ES-I3 (cell line): ENCODE measurements around the gene IL36B.

ENCODE experiments used
- H3K36me3 ChIP-seq: 2 replicates; pipeline ENCODE4 v1.6.1; 2013; ENCODE audit warnings: mild to moderate bottlenecking, low read length, control low read depth, moderate library complexity; ENCODE audit not compliant: insufficient read depth
- H3K4me1 ChIP-seq: 2 replicates; pipeline ENCODE4 v1.6.1; 2013; ENCODE audit warnings: mild to moderate bottlenecking, control low read depth, low read length; ENCODE audit not compliant: insufficient read depth
- H3K9ac ChIP-seq: 2 replicates; pipeline ENCODE4 v1.6.1; 2013; ENCODE audit warnings: low read depth, mild to moderate bottlenecking, low read length, moderate library complexity
- H3K9me3 ChIP-seq: 2 replicates; pipeline ENCODE4 v1.6.1; 2013; ENCODE audit warnings: mild to moderate bottlenecking, low read length, moderate library complexity; ENCODE audit not compliant: control insufficient read depth, insufficient read depth

The IL36B gene

GRCh38 chr2:113054066-113054465 is 1.4 kb upstream of the IL36B start:
- Histone ChIP-seq H3K9ac (no peak overlapping the region), H3K36me3 (no peaks in the 10 kb centered on the region), H3K4me1 (no peaks in the 10 kb centered on the region), H3K9me3 (peaks cover 7% of the 10 kb centered on the region)

DNA sequence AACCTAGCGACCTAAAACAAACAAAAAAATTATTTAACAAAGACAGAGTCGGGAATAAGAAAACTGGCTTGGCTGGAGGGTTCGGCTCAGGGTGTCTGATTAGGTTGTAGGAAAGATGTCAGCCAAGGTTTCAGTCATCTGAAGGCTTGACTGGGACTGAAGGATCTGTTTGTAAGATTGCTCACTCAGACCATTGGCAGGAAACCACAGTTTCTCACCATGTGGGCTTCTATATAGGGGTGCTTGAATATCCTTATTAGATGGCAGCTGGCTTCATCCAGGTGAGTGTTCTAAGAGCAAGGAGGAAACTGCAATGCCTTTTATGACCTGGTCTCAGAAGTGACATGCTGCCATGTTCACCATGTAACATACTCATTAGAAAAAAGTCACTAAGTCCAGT is 999 bp upstream of the IL36B start:
- H3K9me3 ChIP-seq = peaks cover 7% of the 10 kb centered on the region
- no peaks in the 10 kb centered on the region for H3K4me1 ChIP-seq

GRCh38 chr2:113050921-113051895 is 1.5 kb downstream of the IL36B start:
- H3K9me3 ChIP-seq = peaks cover 5% of the 10 kb centered on the region
- no peak overlapping the region for H3K9ac ChIP-seq
- no peaks in the 10 kb centered on the region for H3K36me3 ChIP-seq
- no peaks in the 10 kb centered on the region for H3K4me1 ChIP-seq

More for the DNA sequence above, 999 bp upstream of the IL36B start:
- Histone ChIP-seq H3K36me3 (no peaks in the 10 kb centered on the region), H3K9ac (no peak overlapping the region)

GRCh38 chr2:113046465-113046864 is 6.2 kb downstream of the IL36B start:
- Histone ChIP-seq H3K4me1 (no peaks in the 10 kb centered on the region), H3K9me3 (no peaks in the 10 kb centered on the region; the same call in 1 of the 2 replicates), H3K9ac (no peak overlapping the region), H3K36me3 (no peaks in the 10 kb centered on the region)

DNA sequence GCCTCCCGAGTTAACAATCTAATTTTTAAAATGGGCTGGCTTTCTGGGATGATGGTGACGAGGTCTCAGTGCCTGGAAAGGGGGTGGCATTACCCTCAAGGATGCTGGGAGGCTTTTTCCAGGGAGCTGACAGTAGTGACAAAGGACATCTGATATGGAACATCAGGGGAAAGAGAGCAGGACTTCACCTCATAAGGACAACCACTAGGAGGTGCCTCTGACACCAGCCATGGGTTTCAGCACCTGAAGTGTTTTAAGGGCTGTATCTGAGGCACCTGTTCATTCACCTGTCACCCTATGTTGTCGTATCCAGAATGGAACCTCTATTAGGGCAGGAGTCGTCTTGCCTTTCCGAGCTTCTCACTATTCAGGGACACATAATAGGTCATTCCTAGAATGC is 10.8 kb downstream of the IL36B start:
- Histone ChIP-seq H3K9ac (no peak overlapping the region), H3K9me3 (no peaks in the 10 kb centered on the region), H3K36me3 (no peaks in the 10 kb centered on the region), H3K4me1 (no peaks in the 10 kb centered on the region)

GRCh38 chr2:113039719-113040118 is 12.9 kb downstream of the IL36B start:
- Histone ChIP-seq H3K9me3 (no peaks in the 10 kb centered on the region), H3K4me1 (no peaks in the 10 kb centered on the region), H3K9ac (no peak overlapping the region), H3K36me3 (no peaks in the 10 kb centered on the region)

GRCh38 chr2:113039158-113039557 is 13.5 kb downstream of the IL36B start:
- no peaks in the 10 kb centered on the region for H3K9me3 ChIP-seq
- H3K9ac ChIP-seq = no peak overlapping the region
- no peaks in the 10 kb centered on the region for H3K36me3 ChIP-seq
- H3K4me1 ChIP-seq = no peaks in the 10 kb centered on the region

GRCh38 chr2:113038291-113038690 is 14.4 kb downstream of the IL36B start:
- Histone ChIP-seq H3K9ac (no peak overlapping the region), H3K4me1 (no peaks in the 10 kb centered on the region), H3K36me3 (no peaks in the 10 kb centered on the region)

DNA sequence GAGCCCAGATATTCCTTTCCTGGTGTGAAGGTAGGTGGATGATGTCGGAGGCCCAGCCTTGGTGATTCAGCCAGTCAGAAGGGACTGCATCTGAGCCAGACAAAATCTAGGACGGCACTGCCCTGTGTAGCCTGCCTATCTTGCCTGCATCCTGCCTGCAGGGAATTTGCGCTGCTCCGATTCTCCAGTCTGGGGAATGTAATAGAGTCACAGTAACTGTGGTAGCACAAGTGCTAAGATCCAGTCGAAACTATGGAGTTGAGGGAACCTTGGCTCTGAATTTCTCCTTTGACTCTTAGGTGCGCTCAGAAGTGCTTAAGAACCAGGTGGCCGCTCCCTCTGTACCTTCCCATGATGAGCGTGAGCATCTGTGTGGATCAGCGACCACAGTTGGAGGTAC is 15.9 kb downstream of the IL36B start:
- no peaks in the 10 kb centered on the region for H3K4me1 ChIP-seq
- H3K9ac ChIP-seq = no peak overlapping the region
- no peaks in the 10 kb centered on the region for H3K9me3 ChIP-seq
- H3K36me3 ChIP-seq = no peaks in the 10 kb centered on the region

More at GRCh38 chr2:113038291-113038690, 14.4 kb downstream of the IL36B start:
- H3K9me3 ChIP-seq = no peaks in the 10 kb centered on the region

- H3K36me3 ChIP-seq = no peaks in the 10 kb centered on the region
- no peaks in the 10 kb centered on the region for H3K4me1 ChIP-seq
- H3K9me3 ChIP-seq = no peaks in the 10 kb centered on the region
- H3K9ac ChIP-seq = no peak overlapping the region
These were observed 18.7 kb downstream of the IL36B start for GRCh38 chr2:113034016-113034415.

DNA sequence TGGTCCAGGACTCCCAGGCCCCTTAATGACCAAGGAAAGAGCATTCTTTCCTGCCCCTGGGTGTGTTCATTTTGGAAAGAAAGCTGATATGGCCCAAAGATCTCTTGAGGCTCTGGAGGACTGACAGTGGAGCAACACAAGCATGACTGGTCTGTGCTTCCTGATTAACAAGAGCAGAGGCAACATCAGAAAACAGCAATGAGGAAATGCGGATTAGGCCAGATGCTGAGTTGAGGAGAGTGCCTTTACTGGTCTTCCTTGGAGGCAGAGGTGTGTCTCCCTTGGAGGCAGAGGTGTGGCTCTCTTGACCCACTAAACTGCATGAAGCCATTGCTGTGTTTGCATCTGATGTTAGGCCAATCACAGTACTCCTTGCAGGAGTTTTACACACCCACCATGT is 19.9 kb downstream of the IL36B start:
- H3K4me1 ChIP-seq = no peaks in the 10 kb centered on the region; the same call in 1 of the 2 replicates
- H3K9me3 ChIP-seq = no peaks in the 10 kb centered on the region
- no peak overlapping the region for H3K9ac ChIP-seq
- H3K36me3 ChIP-seq = no peaks in the 10 kb centered on the region

DNA sequence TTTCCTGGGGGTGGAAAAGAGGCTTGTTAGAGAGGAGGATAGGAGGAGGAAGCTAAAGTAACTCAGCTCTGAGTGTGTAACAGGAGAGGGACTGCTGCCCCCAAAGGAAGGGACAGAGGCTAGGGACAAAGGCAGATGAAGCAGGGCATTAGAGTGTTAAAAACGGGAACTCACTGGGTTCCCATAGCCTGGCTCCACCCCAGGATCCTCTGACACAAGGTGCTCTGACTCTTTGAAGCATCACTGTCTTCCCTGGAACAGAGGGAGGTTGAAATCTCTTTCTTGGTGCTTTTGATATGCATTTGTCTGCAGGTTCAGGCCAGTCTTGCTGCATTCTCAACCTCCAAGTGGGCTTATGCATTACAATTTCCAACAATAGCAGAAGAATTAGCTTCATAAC is 24.6 kb downstream of the IL36B start:
- Histone ChIP-seq H3K36me3 (no peaks in the 10 kb centered on the region), H3K4me1 (no peaks in the 10 kb centered on the region; the same call in 1 of the 2 replicates), H3K9me3 (no peaks in the 10 kb centered on the region), H3K9ac (no peak overlapping the region)

DNA sequence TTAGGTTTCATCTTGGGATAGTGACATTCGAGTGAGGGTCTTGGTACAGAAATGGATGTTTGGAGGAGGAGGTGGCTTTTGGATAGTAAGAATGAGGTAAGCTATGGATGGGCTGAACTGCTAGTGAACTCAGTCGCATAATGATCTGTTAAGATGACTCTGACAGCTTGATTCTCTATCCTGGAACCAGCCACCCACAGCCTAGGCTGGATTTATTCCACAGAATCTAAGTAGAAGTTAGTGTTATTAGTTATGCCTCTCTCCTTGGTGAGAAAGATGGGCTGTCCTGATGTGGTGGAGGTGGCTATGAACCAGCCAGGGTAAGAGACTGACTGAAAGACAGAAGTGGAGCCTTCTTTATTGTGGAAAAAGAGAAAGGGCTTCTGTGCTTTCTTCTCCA is 25.0 kb downstream of the IL36B start:
- Histone ChIP-seq H3K36me3 (no peaks in the 10 kb centered on the region), H3K9ac (no peak overlapping the region), H3K9me3 (no peaks in the 10 kb centered on the region), H3K4me1 (no peaks in the 10 kb centered on the region; the same call in 1 of the 2 replicates)

DNA sequence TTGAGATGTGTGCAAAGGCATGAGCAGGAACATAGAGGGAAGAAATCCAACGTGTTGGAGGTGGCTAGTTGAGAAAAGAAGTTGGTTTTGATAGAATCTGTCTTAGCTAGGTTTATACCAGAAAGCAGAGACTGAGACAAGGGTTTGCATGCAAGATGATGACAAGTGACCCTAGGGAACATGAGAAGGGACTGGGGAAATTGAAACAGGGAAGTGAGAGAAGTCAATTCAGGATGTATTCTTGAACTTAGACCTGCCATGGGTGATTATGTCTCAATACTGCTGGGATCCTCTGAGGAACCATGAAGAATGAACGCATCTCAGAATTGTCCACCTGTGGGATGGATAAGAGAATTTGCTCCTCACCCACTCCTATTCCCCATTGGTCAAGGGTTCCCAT is 26.9 kb downstream of the IL36B start:
- no peak overlapping the region for H3K9ac ChIP-seq
- H3K4me1 ChIP-seq = no peaks in the 10 kb centered on the region; the same call in 1 of the 2 replicates
- no peaks in the 10 kb centered on the region for H3K36me3 ChIP-seq
- no peaks in the 10 kb centered on the region for H3K9me3 ChIP-seq

DNA sequence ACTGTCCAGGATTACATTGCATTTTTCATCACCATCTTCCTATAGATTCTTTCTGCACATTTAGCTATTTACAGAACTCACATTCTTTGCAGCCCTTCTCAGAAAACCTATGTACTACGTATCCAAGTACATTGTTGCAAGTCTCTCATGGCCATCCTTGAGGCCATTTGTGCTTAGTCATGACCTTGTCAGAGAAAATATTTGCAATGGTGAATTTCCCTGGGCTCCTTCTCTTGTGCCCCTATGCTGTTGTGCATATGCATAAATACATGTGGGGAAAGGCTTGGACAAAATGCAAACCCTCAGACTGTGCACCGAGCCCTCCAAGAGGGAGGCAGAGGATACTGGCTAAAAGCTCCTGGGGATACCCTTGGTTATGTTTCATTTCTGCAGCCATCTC is 27.9 kb downstream of the IL36B start:
- Histone ChIP-seq H3K9ac (no peak overlapping the region), H3K9me3 (no peaks in the 10 kb centered on the region), H3K36me3 (no peaks in the 10 kb centered on the region), H3K4me1 (no peaks in the 10 kb centered on the region; the same call in 1 of the 2 replicates)
